Ureter (tissue), 1 donor: Measurements from ENCODE around the gene ULK3. TPM values are rescaled to one million over a fixed set of nuclear protein-coding genes. Genes with fewer than 3 reads are reported as not detected.

Experiments
- total RNA-seq: library from RNA; stranded (reverse); gene quantifications from one replicate; pipeline ENCODE4 v1.2.4, GENCODE V29; 2023
- donor health status: DM: yes; HTN: yes; CAD: no.

The ULK3 gene
- total RNA-seq, 1 donor from 2014 or later = 54.8 TPM

Other genes with a start within 250 kb of the ULK3 start
- 82.2 TPM for gene CLK3, start 227.3 kb downstream of the ULK3 start, total RNA-seq
- gene EDC3, start 147.1 kb downstream of the ULK3 start, total RNA-seq = 40.4 TPM
- gene CYP1A1, start 117.6 kb downstream of the ULK3 start, total RNA-seq = not detected
- gene CYP1A2, start 94.3 kb downstream of the ULK3 start, total RNA-seq = not detected
- gene CSK, start 61.1 kb downstream of the ULK3 start, total RNA-seq = 61.6 TPM
- gene LMAN1L, start 30.3 kb downstream of the ULK3 start, total RNA-seq = not detected
- not detected for gene CPLX3, start 16.5 kb downstream of the ULK3 start, total RNA-seq
- gene SCAMP2, start 30.2 kb upstream of the ULK3 start, total RNA-seq = 96.3 TPM
- gene MPI, start 46.9 kb upstream of the ULK3 start, total RNA-seq = 50.8 TPM
- gene FAM219B, start 63.7 kb upstream of the ULK3 start, total RNA-seq = 171 TPM
- gene COX5A, start 94.9 kb upstream of the ULK3 start, total RNA-seq = 172 TPM
- 7.3 TPM for gene RPP25, start 113.6 kb upstream of the ULK3 start, total RNA-seq
- gene SCAMP5, start 152.4 kb upstream of the ULK3 start, total RNA-seq = 21.0 TPM
- gene PPCDC, start 180.4 kb upstream of the ULK3 start, total RNA-seq = 23.4 TPM